Right atrium auricular region (tissue), 2 donors: ENCODE results near the gene CSE1L. TPM values are rescaled to one million over a fixed set of nuclear protein-coding genes. Genes with fewer than 3 reads are reported as not detected.
A peak's percentile ranks its signal among the peaks of the same experiment; 100 is the strongest.
"Not testable (repeated sequence)": the region's sequence is repeated elsewhere in the genome, so short reads cannot be mapped to it uniquely, and the experiment has no call there.

Experiments
- DNase-seq: peaks from one replicate; pipeline ENCODE4 v3.0.0-alpha.2; 2019; ENCODE audit warnings: low spot score
- H3K27ac ChIP-seq, 2 donors: fragments of 200-600 bp; sonication (generic); 1 replicate in 1 of 2; 2 replicates in 1 of 2; pipeline ENCODE4 v1.5.1; 2016 to 2019
- H3K27me3 ChIP-seq, 2 donors: fragments of 200-600 bp; sonication (generic); one replicate each; pipeline versions ENCODE4 v1.5.1 to v1.6.0; 2017 to 2019
- H3K36me3 ChIP-seq: fragments of 200-600 bp; sonication (generic); one replicate; pipeline ENCODE4 v1.5.1; 2016
- H3K4me1 ChIP-seq, 2 donors: fragments of 200-600 bp; sonication (generic); one replicate each; pipeline versions ENCODE4 v1.5.1 to v1.6.0; 2017 to 2019
- H3K4me3 ChIP-seq, 2 donors: fragments of 200-600 bp; sonication (generic); 1 replicate in 1 of 2; 2 replicates in 1 of 2; pipeline ENCODE4 v1.5.1; 2017 to 2019; ENCODE audit warnings: mild to moderate bottlenecking in 1 of 2, moderate library complexity in 1 of 2
- H3K9me3 ChIP-seq, 2 donors: fragments of 200-600 bp; sonication (generic); one replicate each; pipeline ENCODE4 v1.5.1; 2019
- total RNA-seq, 2 donors: library from RNA; depleted of rRNA; stranded (reverse); fragments of >200 nt; gene quantifications; one replicate each; pipeline ENCODE4 v1.1.0, GENCODE V29; 2016
- TF ChIP-seq, protein P1 (sequence below), 2 donors: fragments of 200-600 bp; sonication (generic); IDR thresholded peaks; one replicate each; pipeline ENCODE4 v1.5.1; 2019; ENCODE audit warnings: antibody characterized with exemption in 2 of 2

Gene CSE1L
- total RNA-seq, 2 donors from 2014 or later = 27.0 to 32.0 TPM

DNA sequence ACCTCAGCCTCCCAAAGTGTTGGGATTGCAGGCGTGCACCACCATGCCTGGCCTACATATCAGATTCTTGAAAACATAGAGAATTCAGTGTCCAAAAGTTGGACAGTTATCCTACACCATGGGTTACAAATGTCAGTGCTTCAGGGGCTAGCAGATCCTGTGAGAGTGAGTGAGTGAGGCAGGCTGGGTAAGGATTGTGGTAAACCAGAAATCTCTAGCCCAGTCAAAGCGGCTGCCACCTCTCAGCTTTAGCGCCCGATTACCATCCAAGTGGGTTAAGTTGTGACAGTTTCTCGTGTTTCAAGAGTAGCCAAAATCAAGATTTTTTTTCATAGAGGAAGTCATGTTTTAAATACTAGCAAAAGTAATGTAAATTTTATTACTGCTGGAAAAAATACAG is 21.9 kb upstream of the CSE1L start:
- H3K4me1 ChIP-seq = no peaks in the 10 kb centered on the region
- no peak for DNase-seq
- TF ChIP-seq, protein P1, sequence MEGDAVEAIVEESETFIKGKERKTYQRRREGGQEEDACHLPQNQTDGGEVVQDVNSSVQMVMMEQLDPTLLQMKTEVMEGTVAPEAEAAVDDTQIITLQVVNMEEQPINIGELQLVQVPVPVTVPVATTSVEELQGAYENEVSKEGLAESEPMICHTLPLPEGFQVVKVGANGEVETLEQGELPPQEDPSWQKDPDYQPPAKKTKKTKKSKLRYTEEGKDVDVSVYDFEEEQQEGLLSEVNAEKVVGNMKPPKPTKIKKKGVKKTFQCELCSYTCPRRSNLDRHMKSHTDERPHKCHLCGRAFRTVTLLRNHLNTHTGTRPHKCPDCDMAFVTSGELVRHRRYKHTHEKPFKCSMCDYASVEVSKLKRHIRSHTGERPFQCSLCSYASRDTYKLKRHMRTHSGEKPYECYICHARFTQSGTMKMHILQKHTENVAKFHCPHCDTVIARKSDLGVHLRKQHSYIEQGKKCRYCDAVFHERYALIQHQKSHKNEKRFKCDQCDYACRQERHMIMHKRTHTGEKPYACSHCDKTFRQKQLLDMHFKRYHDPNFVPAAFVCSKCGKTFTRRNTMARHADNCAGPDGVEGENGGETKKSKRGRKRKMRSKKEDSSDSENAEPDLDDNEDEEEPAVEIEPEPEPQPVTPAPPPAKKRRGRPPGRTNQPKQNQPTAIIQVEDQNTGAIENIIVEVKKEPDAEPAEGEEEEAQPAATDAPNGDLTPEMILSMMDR (IDR thresholded peaks at IDR 0.05) = no peak
- H3K27ac ChIP-seq = no peak overlapping the region
- no peaks in the 10 kb centered on the region for H3K27me3 ChIP-seq
- no peaks in the 10 kb centered on the region for H3K9me3 ChIP-seq
- H3K4me3 ChIP-seq = no peak overlapping the region
- H3K36me3 ChIP-seq = peaks cover 82% of the 10 kb centered on the region

DNA sequence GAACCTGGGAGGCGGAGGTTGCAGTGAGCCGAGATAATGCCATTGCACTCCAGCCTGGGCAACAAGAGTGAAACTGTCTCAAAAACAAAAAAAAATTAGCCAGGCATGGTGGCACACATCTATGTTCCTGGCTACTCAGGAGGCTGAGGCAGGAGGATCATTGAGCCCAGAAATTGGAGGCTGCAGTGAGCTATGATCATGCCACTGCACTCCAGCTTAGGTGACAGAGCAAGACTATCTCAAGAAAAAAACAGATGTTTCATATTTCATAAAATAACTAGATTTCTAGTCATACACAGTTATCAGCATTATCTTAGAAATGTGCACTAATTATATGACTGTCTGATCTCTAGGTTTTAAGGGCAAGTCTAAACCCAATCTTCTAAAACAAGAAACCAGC is 17.9 kb upstream of the CSE1L start:
- not testable (repeated sequence) for H3K27me3 ChIP-seq, H3K4me1 ChIP-seq, DNase-seq, H3K9me3 ChIP-seq, H3K27ac ChIP-seq, H3K4me3 ChIP-seq
- peaks cover 79% of the 10 kb centered on the region for H3K36me3 ChIP-seq

DNA sequence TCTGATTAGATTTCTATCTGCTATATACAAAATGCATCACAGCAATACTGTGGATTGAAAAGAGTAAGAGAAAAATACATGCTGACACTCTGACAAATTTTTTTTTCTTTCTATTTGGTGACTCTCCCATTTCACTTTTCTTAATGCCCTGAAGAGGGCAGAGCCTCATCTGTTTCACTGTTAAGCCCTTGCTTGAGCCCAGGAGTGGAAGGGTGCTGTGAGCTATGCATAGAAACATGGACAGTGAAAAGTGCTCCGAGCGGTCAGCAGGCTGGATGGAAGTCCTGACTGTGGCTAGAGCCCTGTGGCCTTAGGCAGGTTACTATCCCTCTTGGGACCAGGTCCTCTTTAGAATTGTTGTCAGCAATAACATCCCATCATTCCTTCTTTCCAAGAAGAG is 17.4 kb upstream of the CSE1L start:
- DNase-seq = no peak
- H3K27ac ChIP-seq = peak overlapping the region in 1 of 2 donors; percentile 5
- no peak overlapping the region for H3K4me3 ChIP-seq
- H3K4me1 ChIP-seq = no peaks in the 10 kb centered on the region
- no peaks in the 10 kb centered on the region for H3K9me3 ChIP-seq
- peaks cover 83% of the 10 kb centered on the region for H3K36me3 ChIP-seq
- H3K27me3 ChIP-seq = no peaks in the 10 kb centered on the region
- TF ChIP-seq, protein P1 (IDR thresholded peaks at IDR 0.05) = peak in 1 of 2 donors; percentile 27

DNA sequence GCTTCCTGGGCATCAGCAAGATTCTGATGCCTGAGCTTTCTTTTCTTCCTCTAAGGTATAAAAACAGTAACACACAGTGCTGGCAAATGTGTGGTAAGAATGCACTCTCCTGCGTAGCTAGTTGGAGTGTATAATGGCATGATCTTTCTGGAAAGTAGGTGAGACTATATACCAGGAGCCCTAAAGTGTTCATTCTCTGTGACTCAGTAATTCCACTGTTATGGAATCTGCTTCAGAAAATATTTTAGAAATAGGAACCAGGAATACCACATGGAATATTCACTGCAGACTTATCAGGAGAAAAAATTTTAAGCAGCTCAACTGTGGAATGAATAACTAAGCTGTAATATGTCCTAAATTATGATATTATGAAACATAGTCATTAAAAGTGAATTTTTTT is 16.9 kb upstream of the CSE1L start:
- no peak for DNase-seq
- no peaks in the 10 kb centered on the region for H3K27me3 ChIP-seq
- TF ChIP-seq, protein P1 (IDR thresholded peaks at IDR 0.05) = no peak
- peak overlapping the region in 1 of 2 donors; percentile 5 for H3K27ac ChIP-seq
- no peaks in the 10 kb centered on the region for H3K9me3 ChIP-seq
- peaks cover 83% of the 10 kb centered on the region for H3K36me3 ChIP-seq
- H3K4me3 ChIP-seq = no peak overlapping the region
- no peaks in the 10 kb centered on the region for H3K4me1 ChIP-seq

DNA sequence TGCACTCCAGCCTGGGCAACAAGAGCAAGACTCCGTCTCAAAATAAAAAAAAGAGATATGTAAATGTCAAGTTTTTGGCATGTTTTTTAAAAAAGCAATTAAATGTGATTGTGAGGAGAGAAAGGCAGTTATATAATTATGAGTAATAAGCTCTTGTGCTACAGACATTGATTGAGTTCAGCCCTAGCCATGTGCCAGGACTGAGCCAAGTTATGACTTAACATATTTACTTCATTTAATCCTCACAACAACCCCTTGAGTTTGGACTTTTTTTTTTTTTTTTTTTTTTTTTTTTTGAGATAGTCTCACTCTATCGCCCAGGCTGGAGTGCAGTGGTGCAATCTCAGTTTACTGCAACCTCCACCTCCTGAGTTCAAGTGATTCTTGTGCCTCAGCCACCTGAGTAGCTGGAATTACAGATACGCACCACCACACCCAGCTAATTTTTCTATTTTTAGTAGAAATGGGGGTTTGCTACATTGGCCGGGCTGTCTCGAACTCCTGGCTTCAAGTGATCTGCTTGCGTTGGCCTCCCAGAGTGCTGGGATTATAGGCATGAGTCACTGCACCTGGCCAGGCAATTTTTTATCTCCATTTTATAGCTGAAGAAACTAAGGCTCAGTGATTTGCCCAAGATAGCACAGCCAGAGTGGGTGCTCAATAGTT is 15.0 kb upstream of the CSE1L start:
- H3K36me3 ChIP-seq = peaks cover 68% of the 10 kb centered on the region
- H3K4me1 ChIP-seq = no peaks in the 10 kb centered on the region
- no peak overlapping the region for H3K4me3 ChIP-seq
- no peak for DNase-seq
- H3K27me3 ChIP-seq = no peaks in the 10 kb centered on the region
- no peaks in the 10 kb centered on the region for H3K9me3 ChIP-seq
- TF ChIP-seq, protein P1 (IDR thresholded peaks at IDR 0.05) = no peak
- no peak overlapping the region for H3K27ac ChIP-seq

DNA sequence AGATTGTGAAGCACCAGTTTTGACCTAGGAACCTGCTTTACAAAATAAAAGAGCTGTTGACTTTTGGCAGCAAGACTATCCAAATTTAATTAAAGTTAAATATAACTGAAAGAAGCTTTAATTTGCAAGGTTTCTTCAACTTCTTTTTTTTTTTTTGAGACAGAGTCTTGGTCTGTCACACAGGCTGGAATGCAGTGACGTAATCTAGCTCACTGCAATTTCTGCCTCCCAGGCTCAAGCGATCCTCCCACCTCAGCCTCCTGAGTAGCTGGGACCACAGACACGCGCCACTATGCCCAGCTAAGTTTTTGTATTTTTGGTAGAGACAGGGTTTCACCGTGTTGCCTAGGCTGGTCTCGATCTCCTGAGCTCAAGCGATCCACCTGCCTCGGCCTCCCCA is 13.7 kb upstream of the CSE1L start:
- no peak for DNase-seq
- Histone ChIP-seq H3K27me3 (no peaks in the 10 kb centered on the region), H3K4me3 (no peak overlapping the region), H3K27ac (no peak overlapping the region), H3K4me1 (no peaks in the 10 kb centered on the region), H3K9me3 (no peaks in the 10 kb centered on the region), H3K36me3 (peaks cover 54% of the 10 kb centered on the region)
- TF ChIP-seq, protein P1 (IDR thresholded peaks at IDR 0.05) = no peak
